Osteocyte (in vitro differentiated cells): ENCODE data around the gene ATP2B1. TPM values are rescaled to one million over a fixed set of nuclear protein-coding genes. Genes with fewer than 3 reads are reported as not detected.
A peak's percentile ranks its signal among the peaks of the same experiment; 100 is the strongest.

Source experiments
- DNase-seq: peaks from one replicate; pipeline ENCODE4 v3.0.0; 2021; ENCODE audit warnings: mixed read lengths; ENCODE audit not compliant: unreplicated experiment; ENCODE audit errors: extremely low spot score
- H3K27ac Mint-ChIP-seq: one replicate; pipeline ENCODE4 v1.8.0; 2021; ENCODE audit warnings: mild to moderate bottlenecking, mixed read lengths; ENCODE audit not compliant: unreplicated experiment
- H3K27me3 Mint-ChIP-seq: one replicate; pipeline ENCODE4 v1.8.0; 2021; ENCODE audit warnings: mixed read lengths; ENCODE audit not compliant: unreplicated experiment
- H3K36me3 Mint-ChIP-seq: one replicate; pipeline ENCODE4 v1.8.0; 2021; ENCODE audit warnings: mixed read lengths; ENCODE audit not compliant: unreplicated experiment
- H3K4me1 Mint-ChIP-seq: one replicate; pipeline ENCODE4 v1.8.0; 2021; ENCODE audit warnings: mixed read lengths; ENCODE audit not compliant: unreplicated experiment
- H3K4me3 Mint-ChIP-seq: one replicate; pipeline ENCODE4 v1.8.0; 2021; ENCODE audit warnings: mild to moderate bottlenecking, moderate library complexity, mixed read lengths; ENCODE audit not compliant: unreplicated experiment
- H3K9me3 Mint-ChIP-seq: one replicate; pipeline ENCODE4 v1.8.0; 2021; ENCODE audit warnings: mixed read lengths; ENCODE audit not compliant: unreplicated experiment
- total RNA-seq: library from RNA; stranded (reverse); gene quantifications from 2 replicates; pipeline ENCODE4 v1.2.1, GENCODE V29; 2021
- TF ChIP-seq, protein P1 (sequence below): fragments of 200-600 bp; sonication (generic); IDR thresholded peaks from 2 replicates; pipeline ENCODE4 v1.5.0; 2021; ENCODE audit warnings: antibody characterized with exemption, mild to moderate bottlenecking, moderate library complexity

The ATP2B1 gene
- total RNA-seq, 1 donor from 2014 or later: 45.5 TPM

GRCh38 chr12:89707703-89708564 is 704 bp downstream of the ATP2B1 start:
- Mint-ChIP-seq H3K9me3 (no peaks in the 10 kb centered on the region), H3K4me3 (peak overlapping the region; percentile 96), H3K36me3 (peaks cover 2% of the 10 kb centered on the region), H3K27me3 (peaks cover 2% of the 10 kb centered on the region), H3K27ac (peak overlapping the region; percentile 84), H3K4me1 (peaks cover 27% of the 10 kb centered on the region)
- TF ChIP-seq, protein P1, sequence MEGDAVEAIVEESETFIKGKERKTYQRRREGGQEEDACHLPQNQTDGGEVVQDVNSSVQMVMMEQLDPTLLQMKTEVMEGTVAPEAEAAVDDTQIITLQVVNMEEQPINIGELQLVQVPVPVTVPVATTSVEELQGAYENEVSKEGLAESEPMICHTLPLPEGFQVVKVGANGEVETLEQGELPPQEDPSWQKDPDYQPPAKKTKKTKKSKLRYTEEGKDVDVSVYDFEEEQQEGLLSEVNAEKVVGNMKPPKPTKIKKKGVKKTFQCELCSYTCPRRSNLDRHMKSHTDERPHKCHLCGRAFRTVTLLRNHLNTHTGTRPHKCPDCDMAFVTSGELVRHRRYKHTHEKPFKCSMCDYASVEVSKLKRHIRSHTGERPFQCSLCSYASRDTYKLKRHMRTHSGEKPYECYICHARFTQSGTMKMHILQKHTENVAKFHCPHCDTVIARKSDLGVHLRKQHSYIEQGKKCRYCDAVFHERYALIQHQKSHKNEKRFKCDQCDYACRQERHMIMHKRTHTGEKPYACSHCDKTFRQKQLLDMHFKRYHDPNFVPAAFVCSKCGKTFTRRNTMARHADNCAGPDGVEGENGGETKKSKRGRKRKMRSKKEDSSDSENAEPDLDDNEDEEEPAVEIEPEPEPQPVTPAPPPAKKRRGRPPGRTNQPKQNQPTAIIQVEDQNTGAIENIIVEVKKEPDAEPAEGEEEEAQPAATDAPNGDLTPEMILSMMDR: peak; percentile 13
- peak; percentile 85 for DNase-seq

DNA sequence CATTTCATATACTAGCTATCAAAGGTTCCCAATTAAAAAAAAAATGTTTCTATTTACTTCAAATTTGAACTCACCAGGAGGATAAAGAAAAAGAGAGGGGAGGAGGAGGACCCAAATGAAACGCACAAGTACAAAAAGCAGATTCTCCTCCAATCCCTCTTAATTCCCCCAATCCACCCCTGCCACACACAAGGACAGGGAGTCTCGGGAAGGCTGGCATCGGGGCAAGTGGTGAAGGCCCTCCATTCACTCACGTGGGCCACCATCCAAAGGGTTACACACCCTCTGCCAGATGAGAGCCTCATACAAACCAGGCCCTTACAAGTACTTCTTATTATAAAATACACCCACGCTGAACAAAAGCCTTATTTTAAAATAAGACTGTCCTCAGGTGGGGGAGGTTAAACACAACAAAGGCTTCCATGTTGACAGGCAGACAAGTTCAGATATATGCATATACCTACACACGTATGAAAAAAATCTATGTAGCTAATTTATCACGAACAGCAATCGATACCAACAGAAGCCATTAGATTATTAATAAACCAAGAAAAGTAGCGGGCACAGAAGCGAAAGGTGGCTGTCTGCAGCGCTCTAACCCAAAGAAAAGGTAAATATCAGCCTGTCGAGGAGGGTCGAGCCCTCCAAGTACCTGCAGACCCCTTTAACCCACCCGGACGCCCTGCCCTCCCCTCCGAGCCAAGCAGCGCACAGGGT is 1.5 kb downstream of the ATP2B1 start:
- peak overlapping the region; percentile 84 for H3K27ac Mint-ChIP-seq
- DNase-seq: no peak
- H3K27me3 Mint-ChIP-seq: peaks cover 2% of the 10 kb centered on the region
- no peaks in the 10 kb centered on the region for H3K9me3 Mint-ChIP-seq
- TF ChIP-seq, protein P1: no peak
- H3K4me3 Mint-ChIP-seq: peak overlapping the region; percentile 96
- no peaks in the 10 kb centered on the region for H3K36me3 Mint-ChIP-seq
- H3K4me1 Mint-ChIP-seq: peaks cover 27% of the 10 kb centered on the region

DNA sequence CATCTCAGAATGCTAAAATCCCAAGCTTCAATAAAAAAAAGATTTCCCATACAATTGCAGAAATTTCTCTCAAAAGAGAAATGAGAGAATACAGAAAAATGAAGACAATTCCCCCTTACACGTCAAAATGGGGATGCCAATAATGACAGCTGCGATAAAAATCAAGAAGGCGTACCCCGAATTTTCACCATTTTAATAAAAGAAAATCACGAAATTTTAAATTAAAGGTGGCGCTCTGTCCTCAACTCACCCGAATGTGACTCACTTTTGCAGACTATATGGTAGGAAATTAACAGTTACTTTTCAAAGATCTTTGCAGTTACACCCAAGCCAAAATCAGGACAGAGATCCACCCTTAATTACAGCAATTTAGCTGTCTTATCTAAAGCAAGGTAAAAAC is 2.1 kb downstream of the ATP2B1 start:
- peaks cover 27% of the 10 kb centered on the region for H3K4me1 Mint-ChIP-seq
- no peak overlapping the region for H3K27ac Mint-ChIP-seq
- peak overlapping the region; percentile 96 for H3K4me3 Mint-ChIP-seq
- TF ChIP-seq, protein P1: no peak
- H3K27me3 Mint-ChIP-seq: peaks cover 2% of the 10 kb centered on the region
- no peak for DNase-seq
- H3K36me3 Mint-ChIP-seq: no peaks in the 10 kb centered on the region
- H3K9me3 Mint-ChIP-seq: no peaks in the 10 kb centered on the region

GRCh38 chr12:89704457-89704856 is 4.2 kb downstream of the ATP2B1 start:
- no peak overlapping the region for H3K4me3 Mint-ChIP-seq
- peaks cover 2% of the 10 kb centered on the region for H3K27me3 Mint-ChIP-seq
- TF ChIP-seq, protein P1: no peak
- H3K27ac Mint-ChIP-seq: no peak overlapping the region
- DNase-seq: no peak
- H3K36me3 Mint-ChIP-seq: no peaks in the 10 kb centered on the region
- H3K4me1 Mint-ChIP-seq: peaks cover 24% of the 10 kb centered on the region
- H3K9me3 Mint-ChIP-seq: no peaks in the 10 kb centered on the region

DNA sequence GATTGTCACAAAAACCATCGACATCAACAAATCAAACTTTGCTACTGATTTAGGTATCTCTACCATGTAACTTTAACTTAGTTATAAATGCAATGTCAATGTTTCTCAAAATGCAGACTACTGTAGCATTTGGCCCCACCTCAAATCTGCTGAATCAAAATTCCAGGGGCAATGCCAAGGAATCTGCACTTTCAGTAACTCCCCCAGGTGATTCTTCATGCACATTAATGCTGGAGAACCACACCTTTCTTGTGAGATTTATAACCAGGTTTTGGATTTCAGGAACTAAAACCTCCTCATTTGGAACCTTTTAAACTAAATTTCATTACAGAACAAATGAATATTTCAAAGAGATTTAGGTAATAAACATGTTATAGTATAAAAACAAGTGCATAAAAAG is 4.9 kb downstream of the ATP2B1 start:
- Mint-ChIP-seq H3K27ac (no peak overlapping the region), H3K27me3 (peaks cover 2% of the 10 kb centered on the region)

More for the DNA sequence above, 4.9 kb downstream of the ATP2B1 start:
- DNase-seq: no peak
- Mint-ChIP-seq H3K36me3 (no peaks in the 10 kb centered on the region), H3K9me3 (no peaks in the 10 kb centered on the region), H3K4me1 (peaks cover 24% of the 10 kb centered on the region), H3K4me3 (no peak overlapping the region)
- TF ChIP-seq, protein P1: no peak
